ENCODE results near the gene ASB6.
"Not testable (repeated sequence)": the region's sequence is repeated elsewhere in the genome, so short reads cannot be mapped to it uniquely, and the experiment has no call there.

ASB6 gene

GRCh38 chr9:129608561-129609481 lies 33.1 kb downstream of the ASB6 start:
- no peak for DNase-seq

DNA sequence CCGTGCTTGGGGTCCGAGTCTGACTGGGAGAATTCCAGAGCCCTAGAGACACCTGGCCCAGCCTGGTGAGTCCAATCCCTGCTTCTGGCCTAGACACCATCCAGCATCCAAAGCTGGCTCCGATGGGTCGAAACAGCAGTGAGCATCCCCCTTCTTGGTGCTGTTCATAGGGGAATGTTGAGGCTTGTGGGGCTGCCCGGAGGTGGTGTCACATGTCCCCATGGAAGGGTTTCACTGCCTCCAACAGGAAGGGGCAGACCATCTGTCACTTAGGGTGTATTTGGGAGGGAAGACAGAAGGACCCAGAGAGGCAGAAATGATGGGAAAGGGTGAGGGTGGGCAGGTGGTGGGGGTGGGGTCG lies 34.9 kb downstream of the ASB6 start:
- no peak for DNase-seq

DNA sequence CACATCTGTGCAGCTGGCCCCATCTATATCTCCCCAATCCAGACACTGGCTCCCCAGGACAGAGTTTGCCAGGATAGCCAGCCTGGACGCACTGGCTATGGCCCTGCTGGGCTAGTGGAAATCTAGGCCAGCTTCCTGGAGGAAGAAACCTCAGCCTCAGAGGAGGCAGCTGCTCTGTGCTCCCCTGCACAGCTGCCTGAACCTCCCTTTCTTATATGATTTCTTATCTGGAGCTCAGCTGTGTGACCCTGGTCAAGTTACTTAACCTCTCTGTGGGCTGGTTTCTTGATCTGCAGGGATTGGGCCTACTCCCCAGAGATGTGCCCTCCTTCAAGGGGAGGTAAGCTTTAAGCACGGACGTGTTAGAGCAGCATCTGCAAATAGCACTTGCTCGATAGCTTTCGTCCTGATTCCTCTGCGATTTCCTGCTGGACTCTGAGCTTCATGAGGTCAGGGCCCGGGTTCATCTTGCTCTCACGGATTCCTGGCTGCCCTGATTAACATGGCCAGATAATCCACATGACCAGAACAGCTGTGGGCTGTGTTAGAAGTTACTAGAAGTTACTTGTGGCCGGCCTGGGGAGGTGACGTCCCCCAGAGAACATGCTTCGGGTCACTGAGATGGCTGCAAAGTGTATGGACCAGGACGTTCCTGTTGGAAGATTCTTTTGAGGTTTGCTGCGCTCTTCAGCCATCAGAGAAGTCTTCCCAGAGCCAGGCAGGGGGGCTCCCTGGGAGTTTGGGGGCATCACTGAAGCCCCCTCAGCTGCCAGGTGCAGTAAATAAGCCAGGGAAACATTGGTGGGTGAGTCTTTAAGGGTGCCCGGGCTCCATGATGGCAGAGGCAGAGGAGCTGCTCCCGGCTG lies 35.6 kb downstream of the ASB6 start:
- no peak for DNase-seq

DNA sequence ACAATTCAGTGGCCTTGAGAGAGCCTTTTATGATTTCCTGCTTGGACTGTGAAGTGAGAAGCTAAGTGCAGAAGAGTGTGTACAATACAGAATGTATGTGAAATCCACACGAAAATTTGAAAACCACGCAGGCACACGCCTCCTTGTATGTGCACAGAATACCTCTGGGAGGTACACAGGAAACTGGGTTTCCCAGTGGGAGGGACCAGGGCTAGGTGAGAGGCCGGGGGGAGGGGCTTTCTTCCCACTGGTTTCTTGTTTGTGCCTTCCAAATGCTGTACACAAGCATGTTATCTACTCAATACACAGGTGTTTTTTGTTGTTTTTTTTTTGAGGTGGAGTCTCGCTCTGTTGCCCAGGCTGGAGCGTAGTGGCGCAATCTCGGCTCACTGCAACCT lies 37.2 kb downstream of the ASB6 start:
- DNase-seq = no peak

DNA sequence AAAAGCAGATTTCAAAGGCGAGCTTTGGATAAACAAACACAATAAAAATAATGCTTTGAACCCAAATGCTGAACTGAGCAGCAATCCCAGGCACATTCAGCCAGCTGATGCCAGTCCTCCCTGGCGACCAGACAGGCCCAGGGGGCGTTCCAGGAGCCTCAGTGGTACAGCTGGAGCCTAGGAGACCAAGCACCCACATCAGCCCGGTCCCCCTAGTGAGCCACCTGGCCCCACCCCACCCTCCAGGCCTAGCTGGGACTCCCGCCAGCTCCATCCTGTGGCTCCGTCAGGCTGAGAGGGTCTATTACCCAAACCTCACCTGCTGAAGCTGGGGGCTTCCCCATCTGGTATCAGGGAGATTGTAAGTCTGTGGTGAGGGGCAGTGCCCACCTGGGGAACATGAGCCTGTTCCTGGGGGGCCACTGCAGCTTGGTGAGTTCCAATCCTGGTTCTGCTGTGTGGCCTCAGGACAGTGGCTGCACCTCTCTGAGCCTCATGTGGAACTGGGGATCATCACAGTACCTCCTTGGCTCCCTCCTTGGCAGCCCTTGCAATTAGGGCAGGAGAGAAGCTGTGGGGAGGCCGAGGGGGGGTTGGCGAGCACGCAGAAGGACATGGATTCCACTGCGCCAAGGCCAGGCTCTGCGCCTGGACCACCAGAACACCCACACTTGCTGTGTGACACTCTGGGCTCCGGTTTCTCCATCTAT lies 37.7 kb downstream of the ASB6 start:
- DNase-seq = no peak

DNA sequence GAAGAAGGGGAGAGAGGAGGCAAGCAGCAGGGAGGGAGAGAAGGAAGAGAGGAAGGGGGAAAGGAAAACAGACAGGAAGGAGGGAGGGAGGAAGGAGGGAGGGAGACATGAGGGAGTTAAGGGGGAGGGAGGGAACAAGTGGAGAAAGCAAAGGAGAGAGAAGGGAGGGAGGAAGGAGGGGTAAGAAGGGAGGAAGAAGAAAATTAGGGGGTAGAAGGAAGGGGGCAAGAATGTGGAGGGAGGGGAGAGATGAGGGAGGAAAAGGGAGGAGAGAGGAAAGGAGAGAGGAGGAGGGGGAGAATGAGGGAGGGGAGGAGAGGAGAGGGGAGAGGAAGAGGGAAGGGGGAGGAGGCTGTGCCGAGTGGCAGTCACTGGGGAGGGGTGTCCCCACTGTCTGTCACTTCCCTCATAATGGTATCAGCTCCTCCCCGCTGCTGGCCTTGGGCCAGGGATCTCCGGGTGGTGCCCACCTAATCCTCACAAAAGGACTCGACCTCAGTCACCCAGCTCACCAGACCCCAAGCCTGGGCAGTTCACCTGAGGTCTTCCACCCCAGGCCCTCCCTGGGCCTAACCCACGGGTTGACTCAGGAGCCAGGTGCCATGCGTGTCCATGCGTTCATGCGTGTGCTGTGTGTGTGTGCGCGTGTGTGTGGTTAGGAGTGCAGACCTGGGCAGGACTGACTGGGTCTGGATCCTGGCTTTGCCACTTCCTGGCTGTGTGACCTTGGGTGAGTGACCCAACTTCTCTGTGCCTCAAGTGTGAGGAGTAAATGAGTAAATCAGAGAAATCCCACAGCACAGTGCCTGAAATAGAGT lies 39.1 kb downstream of the ASB6 start:
- DNase-seq = peak in 1 of 58 donors; percentile 18

- no peak for DNase-seq
Measured at GRCh38 chr9:129601082-129601674, 40.8 kb downstream of the ASB6 start.

DNA sequence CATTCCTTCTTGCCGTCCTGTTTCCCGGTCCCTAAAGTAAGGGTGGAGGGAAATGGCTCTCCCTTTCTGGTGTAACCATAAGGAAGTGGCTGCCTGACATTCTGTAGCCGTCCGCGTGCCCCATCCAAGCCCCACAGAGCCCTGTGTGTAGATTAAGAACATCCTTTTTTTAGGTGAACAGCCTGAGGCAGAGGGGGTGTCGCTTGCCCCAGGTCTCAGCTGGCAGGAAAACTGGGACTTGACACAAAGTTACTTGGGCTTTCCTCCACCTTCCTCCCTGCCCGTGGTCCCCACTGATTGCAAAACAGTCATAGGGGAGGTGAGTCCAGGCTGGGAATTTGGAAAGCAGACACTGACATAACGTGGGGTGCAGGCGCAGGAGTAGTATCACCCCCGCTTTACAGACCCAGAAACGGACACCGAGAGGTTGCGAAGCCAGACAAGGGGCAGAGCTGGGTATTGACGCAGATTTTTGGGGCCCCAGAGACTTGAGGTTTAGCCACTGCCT lies 43.8 kb downstream of the ASB6 start:
- DNase-seq = no peak

DNA sequence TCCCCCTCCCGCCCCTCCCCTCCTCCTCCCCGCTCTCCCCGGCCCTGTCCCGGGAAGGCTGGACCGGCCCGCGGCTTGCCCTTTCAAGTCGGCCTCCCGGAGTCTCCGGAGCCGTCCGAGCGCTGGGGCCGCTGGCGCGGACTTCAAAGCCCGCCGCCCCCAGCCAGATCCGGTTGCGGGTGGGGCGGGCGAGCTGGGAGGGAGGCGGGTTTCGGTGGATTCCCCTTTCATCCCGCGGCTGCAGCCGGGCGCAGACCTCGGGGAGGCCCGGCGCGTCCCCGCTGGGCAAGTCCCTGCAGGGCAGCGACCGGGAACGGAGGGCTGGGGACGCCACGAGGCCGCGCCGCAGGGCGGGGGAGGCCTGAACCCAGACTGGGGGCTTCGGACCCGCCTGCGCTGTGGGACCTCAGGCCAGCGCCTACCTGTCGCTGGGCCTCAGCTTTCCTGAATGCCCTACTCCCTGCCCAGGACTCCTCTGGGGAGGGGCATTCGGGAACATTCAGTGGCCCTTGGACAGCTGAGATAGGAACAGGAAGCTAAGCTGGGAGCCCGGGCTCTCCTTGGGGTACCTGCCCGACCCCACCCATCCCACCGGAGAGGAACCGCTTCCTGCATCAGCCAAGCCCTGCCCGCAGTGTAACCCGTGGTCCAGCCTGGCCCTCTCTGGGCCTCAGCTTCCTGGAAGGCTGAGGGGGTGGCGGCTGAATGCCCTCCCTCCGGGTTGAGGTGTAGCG lies 44.4 kb downstream of the ASB6 start:
- DNase-seq = peak in 2 of 58 donors; percentile 18 to 26

DNA sequence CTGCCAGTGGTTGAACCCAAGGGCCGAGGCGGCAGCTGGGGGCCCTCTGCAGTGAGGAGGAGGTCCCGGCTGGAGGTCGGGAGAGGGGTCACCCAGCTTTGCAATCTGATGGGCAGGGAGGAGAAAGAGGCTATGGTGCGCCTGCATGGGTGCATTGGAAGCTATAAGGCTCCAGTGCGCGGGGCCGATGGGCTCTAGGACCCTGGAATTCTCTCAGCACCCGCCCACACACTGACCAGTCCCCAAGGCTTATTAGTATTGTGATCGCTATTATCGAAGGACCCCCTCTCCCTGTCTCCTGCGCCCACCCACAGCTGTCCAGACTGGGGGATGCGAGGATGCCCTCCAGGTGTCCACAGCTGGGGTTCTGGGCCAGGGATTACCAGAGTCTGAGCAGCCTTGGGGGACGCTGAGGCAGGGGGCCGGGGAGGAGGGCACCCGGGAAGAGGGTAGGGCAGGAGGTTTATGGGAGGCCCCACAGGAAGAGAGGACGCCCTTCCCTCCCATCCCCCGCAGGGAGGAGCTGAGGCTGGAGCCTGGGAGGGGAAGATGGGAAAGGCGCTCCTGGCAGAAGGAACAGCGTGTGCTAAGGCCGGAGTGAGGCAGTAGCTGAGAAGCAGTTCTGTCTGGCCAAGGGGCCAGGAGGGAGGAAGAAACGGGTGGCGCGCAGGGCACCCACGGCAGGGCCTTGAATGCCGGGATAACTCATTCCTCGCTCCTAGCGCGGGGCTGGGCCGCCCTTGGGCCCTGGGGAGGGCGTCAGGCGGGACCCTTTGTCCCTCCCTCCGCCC lies 45.2 kb downstream of the ASB6 start:
- no peak for DNase-seq

GRCh38 chr9:129595903-129596540 lies 45.9 kb downstream of the ASB6 start:
- no peak for DNase-seq

- no peak for DNase-seq
Measured at GRCh38 chr9:129595311-129595741, 46.6 kb downstream of the ASB6 start.

- no peak for DNase-seq
Measured at GRCh38 chr9:129594632-129595031, 47.3 kb downstream of the ASB6 start.

DNA sequence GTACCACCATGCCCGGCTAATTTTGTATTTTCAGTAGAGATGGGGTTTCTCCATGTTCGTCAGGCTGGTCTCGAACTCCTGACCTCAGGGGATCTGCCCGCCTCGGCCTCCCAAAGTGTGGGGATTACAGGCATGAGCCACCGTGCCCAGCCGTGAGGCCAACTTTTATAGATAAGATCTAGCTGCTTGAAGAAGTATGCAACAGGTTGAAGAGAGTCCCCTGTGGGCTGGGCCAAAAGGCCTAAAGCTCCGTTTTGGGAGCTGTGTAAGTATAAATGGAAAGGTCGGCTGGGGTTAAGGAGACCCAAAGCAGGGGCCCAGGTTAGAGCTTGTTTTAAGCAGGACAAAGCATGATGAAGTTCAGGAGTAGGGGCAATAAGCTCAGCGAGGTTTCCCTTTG lies 49.2 kb downstream of the ASB6 start:
- DNase-seq = not testable (repeated sequence)

GRCh38 chr9:129591916-129592315 lies 50.0 kb downstream of the ASB6 start:
- no peak for DNase-seq

DNA sequence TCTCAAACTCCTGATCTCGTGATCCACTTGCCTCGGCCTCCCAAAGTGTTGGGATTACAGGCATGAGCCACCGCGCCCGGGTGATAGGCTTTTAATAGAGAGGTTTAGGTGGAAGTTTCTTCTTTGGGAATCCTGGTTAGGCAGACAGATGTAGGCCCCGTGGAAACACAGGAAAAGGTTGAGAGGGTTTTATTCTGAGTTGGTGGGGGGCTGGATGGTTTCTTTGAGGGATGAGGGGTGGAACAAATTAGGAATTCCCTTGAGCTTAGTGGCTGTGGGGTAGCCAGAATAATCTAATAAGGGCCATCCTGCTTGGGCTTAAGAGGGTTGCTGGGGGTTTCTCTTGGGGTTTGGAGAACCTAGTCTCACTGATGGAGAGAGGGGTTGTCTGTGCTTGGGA lies 51.5 kb downstream of the ASB6 start:
- no peak for DNase-seq

GRCh38 chr9:129587487-129588262 lies 54.3 kb downstream of the ASB6 start:
- DNase-seq = no peak
